HG02885 (cell line): ENCODE measurements around the gene ZNRF3.
"Not testable (repeated sequence)": the region's sequence is repeated elsewhere in the genome, so short reads cannot be mapped to it uniquely, and the experiment has no call there.

Experiments
- ATAC-seq: cut with Tn5 transposase; IDR thresholded peaks from one replicate; pipeline ENCODE4 v1.9.1; 2021; ENCODE audit warnings: mild to moderate bottlenecking; ENCODE audit not compliant: unreplicated experiment, poor library complexity

Gene ZNRF3

GRCh38 chr22:28905256-28905832 lies 22.0 kb downstream of the ZNRF3 start:
- ATAC-seq, result no peak

- ATAC-seq, result no peak
Observed at GRCh38 chr22:28906312-28906711, 22.9 kb downstream of the ZNRF3 start.

DNA sequence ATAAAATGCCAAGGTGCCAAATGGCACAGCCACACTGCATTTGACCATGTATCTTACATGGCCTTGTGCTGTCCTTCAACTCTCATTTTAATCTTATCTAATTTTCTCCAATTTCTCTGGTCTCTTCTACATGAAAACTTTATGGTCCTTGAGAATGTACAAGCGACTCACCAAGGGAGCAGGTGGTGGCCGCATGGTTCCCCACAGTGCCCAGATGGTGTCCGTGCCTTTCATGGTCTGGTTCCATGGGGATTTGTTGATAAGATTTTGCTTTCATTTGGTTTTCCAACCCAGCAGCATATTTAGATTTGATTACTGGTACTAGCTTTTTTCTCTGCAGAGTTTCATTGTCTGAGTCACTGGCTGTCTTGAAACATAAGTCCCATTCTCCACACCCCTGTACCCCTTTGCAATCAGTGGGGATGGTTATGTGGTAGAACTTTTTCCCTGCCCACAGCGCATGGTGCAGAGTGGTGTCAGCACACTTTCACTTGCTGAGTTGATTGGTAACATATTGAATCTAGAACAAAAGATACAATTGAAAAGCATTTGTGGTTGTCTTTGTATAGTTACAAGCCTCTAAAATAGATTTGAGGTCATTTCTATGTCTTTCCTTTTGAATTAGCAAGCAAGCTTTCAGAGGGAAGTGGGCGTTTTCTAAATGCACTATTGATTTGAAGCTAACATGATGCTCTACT lies 24.1 kb downstream of the ZNRF3 start:
- peak; percentile 77 for ATAC-seq

GRCh38 chr22:28908810-28909209 lies 25.4 kb downstream of the ZNRF3 start:
- not testable (repeated sequence) for ATAC-seq

DNA sequence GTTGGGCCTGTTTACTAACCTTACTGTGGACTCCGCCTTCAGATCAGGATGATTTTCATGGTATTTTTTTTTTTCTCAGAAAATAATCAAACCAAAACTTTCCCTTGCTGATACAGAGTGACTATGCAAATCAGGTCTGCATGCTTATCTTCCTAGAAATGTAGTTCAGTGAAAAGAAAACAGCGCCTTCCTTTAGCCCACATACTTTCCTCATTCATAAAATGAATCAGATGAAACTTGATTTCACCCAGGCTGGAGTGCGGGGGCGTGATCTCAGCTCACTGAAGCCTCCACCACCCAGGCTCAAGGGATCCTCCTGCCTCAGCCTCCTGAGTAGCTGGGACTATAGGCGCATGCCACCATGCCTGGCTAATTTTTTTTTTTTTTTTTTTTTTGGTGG lies 26.0 kb downstream of the ZNRF3 start:
- peak; percentile 62 for ATAC-seq

DNA sequence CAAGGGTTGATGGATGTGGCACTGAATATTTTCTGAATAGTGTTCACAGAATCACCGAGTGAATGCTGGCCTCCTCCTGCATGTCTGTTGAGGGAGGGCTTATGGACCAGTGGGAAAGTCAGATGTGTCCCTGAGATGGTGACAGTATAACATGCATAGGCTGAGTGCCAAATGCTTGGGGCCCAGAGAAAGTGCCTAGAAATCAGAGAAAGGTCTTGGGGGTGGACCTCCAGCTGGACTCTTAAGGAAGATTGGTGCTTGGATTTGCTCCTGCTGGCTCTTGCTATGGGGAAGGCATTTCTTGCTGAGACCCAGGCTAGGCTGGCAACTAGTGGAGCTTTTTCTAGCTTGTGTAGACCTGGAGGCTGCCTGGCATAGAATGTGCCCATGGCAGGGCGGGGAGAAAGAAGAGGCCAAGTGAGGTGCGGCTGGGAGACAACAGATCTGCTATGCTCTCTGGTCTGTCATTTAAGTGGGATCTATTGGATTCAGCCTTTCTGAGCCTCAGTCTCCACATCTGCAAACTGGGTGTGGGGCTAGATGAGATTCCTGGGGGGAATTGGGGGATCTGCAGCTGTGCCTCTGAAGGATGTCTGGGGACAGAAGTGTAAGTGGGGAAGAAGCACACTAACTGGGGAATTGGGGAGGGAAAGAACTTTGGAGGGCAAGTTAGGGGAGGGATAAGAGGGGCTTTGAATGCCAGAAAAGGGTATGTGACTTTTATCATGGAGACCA lies 27.4 kb downstream of the ZNRF3 start:
- no peak for ATAC-seq

GRCh38 chr22:28911304-28911690 lies 27.9 kb downstream of the ZNRF3 start:
- no peak for ATAC-seq

DNA sequence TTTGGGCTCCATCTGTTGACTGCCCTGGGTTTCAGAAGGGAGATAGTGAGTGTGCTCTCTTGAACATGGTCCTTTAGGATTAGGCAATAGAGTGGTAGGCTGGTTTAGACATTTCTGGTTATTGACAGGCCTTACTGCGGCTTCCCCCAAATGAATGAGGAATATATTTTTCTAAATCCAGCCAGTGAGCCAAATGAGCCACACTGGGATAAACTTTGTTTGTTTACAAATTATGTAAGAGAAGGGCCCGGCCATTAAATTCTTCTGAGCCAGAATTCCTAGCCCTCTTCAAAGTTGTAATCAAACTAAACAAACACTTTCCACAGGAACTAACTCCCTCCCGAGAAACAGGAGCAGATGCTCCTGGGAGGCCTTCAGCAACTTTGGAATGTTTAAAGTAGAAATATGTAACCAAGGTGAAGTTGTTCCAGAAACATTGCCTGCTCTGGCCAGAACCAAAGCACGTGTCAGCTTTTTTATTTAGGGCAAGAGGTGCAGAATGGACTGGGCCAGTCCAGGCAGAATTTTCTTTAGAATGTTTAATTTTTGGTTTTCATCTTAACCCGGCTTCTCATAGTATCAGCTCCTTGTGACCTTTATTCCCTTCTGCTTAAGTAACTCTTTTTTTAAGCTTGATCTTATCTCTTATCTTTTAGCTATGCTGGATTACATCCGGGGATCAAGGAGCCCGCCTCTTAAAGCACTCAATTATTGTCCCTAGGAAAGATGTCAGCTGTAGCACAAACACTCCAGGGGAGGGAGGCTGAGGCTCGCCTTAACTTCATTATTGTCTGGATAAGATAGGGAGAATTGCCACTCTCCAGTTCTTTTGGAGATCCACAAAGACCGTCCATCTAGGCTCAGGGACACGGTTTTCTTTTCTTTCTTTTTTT lies 28.7 kb downstream of the ZNRF3 start:
- ATAC-seq, result no peak

DNA sequence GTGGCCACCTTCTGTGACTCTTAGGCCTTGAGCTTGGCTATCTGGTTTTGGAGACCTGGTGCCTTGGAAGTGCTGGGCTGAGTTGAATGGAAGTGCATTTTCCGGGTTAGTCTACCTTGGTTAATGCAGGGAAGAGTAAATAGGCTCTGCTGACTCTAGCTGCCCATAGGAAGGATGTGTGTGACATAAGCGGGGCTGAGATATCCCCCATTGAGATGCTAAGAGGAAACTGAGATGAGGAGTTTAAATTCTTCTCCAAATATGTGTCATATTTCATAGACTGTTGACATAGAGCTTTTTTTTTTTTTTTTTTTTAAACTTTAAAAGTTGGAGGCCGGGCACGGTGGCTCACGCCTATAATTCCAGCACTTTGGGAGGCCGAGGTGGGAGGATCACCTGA lies 30.8 kb downstream of the ZNRF3 start:
- no peak for ATAC-seq

GRCh38 chr22:28915969-28916368 lies 32.6 kb downstream of the ZNRF3 start:
- ATAC-seq, result no peak

- no peak for ATAC-seq
Observed at GRCh38 chr22:28917747-28918549, 34.6 kb downstream of the ZNRF3 start.

GRCh38 chr22:28918550-28919271 lies 35.3 kb downstream of the ZNRF3 start:
- ATAC-seq, result no peak

- no peak for ATAC-seq
Observed at GRCh38 chr22:28920757-28921584, 37.6 kb downstream of the ZNRF3 start.

- no peak for ATAC-seq
Observed at GRCh38 chr22:28921585-28921879, 38.2 kb downstream of the ZNRF3 start.

GRCh38 chr22:28922540-28923244 lies 39.3 kb downstream of the ZNRF3 start:
- ATAC-seq, result no peak

DNA sequence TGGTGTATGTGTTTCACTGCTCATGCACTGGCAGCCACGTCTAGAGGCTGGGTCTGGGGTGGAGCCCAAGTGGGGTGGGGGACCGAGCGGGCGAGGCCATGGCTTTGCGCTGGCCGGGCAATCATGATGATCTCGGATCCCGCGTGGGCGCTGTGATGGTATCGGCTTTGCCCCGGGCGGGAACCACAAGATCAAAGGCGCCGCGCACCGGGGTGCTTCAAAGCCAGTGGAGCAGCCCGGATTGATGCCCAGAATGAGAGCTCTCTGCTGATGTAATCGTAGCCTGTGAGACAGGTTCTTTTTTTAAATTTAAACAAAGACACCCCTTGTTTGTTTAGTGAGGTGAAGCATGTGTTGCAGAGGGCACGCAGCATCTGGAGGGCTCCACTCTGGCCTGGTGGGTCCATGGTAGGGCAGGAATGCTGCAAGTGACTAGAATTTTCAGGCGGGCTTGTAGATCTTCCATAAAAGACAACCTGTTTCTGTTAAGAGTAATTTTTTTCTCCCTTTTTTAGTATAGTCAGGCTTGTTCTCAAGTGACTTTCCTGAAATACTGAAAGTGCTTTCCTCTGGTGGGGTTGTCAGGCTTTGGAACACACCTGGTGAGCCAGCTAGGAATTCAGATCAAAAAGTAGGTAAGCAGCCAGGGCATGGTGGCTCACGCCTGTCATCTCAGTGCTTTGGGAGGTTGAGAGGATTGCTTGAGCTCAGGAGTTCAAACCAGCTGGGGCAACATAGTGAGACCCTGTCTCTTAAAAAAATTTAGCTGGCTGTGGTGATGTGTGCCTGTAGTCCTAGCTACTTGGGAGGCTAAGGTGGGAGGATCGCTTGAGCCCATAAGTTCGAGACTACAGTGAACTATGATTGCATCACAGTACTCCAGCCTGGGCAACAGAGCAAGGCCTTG lies 40.7 kb downstream of the ZNRF3 start:
- no peak for ATAC-seq

GRCh38 chr22:28925916-28926315 lies 42.5 kb downstream of the ZNRF3 start:
- ATAC-seq, result no peak
